GM21576 (cell line): ENCODE measurements around the gene MTNR1A.

Experiments used
- ATAC-seq: cut with Tn5 transposase; IDR thresholded peaks from one replicate; pipeline ENCODE4 v1.9.1; 2021; ENCODE audit warnings: mild to moderate bottlenecking, moderate library complexity; ENCODE audit not compliant: unreplicated experiment

Gene MTNR1A

DNA sequence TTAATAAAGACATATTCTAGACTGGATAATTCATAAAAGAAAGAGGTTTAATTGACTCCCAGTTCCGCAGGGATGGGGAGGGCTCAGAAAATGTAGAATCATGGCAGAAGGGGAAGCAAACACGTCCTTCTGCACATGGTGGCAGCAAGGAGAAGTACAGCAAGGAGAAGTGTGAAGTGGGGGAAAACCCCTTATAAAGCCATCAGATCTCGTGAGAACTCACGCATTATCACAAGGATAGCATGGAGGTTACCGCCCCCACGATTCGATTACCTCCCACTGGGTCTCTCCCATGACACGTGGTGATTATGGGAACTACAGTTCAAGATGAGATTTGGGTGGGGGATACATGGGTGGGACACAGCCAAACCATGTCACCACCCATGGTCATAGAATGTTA is 58.3 kb downstream of the MTNR1A start:
- ATAC-seq = no peak

DNA sequence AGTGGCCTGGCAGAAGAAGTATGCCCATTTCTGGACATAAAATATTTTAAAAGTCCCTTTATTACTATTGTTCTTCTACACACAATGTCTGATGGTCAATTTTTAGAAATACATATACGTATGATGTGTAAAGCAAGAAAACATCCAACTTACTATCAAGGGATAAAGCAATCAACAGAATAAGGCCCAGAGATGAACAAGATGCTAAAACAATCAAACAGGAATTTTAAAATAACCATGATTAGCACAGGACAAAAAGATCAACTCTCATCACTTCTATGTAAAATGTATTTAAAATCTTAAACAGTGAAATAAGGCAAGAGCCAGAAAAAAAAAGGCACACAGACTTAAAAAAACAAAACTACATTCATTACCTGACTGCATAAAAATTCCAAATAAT is 60.9 kb downstream of the MTNR1A start:
- no peak for ATAC-seq

DNA sequence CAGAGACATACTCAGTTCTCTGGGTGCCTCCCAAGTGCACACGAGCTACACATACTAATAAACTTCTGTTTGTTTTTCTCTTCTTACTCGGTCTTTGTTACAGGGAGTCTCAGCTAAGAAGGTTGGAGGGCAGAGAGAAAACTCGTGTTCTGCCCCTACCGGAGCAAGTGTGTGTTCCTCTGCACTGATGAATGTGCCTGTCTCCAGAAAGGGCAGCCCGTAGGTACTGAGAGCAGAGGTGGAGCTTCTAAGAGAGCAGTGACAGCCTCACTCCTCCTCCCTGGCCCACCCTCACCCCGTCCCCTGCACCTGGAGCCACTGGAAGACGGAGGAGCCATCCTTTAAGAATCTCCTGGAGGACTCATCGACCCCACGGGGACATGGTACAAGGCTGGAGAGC is 67.6 kb downstream of the MTNR1A start:
- ATAC-seq = no peak

DNA sequence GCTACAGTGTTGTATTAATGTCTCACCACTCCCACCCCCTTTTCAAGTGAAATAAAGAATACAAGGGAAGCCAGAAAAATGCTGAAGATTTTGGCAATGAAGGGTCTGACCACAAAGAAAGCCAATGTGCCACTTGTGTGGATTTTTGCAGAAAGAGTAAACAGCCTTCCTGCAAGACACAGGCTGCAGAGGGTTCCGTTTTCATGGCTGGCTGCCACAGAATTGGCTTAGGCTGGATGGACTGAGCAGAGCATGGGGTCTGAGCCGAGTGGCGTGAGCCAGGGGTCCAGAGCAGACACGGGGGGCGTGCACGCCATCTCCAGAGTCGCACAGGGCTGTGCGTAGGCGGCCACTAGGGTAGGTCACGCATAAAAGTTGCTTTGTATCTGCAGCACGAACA is 69.2 kb downstream of the MTNR1A start:
- ATAC-seq = no peak

DNA sequence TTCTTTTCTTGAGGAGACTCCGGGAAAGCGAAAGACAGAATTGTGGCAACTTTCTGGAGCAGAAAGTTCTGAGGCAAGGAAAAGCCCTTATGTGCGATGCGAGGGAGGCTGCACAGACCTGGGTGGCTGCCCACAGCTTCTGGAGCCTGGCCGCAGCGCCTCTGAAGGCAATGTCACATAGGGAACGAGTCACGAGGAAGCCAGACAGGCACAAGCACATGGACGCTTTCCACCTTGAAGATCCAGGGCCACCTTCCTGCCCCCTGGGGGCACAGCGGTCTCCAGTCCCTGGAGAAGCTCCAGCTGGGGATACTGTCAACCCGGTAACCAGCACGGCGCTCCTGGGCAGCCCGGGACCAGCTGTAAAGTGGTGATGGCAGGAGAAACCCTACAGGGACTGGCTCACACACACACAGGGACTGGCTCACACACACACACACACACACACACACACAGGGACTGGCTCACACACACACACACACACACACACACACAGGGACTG is 69.8 kb downstream of the MTNR1A start:
- ATAC-seq = no peak

GRCh38 chr4:186485150-186485549 is 70.2 kb downstream of the MTNR1A start:
- ATAC-seq = no peak

DNA sequence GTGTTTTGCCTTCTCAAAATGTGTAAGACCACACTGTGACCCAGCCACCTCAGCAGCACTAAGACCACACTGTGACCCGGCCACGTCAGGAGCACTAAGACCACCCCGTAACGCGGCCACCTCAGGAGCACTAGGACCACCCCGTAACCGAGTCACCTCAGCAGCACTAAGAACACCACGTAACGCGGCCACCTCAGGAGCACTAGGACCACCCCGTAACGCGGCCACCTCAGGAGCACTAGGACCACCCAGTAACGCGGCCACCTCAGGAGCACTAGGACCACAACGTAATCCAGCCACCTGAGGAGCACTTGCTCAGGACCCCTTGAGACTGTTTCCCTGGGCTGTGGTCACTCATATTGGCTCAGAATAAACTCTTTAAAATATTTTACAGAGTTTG is 71.7 kb downstream of the MTNR1A start:
- no peak for ATAC-seq
